Vagina (tissue), 2 donors: ENCODE data around the gene SMCO3.

ENCODE experiments used
- CTCF ChIP-seq, 3 experiments: fragments of 450-650 bp in 2 of 3; fragments of 200-600 bp in 1 of 3; sonication (generic) in 1 of 3; IDR thresholded peaks; one replicate each; pipeline ENCODE4 v1.5.1; 2017 to 2019; ENCODE audit warnings: antibody characterized with exemption in 3 of 3, mild to moderate bottlenecking in 2 of 3, moderate library complexity in 2 of 3
- POLR2A ChIP-seq, 2 donors: fragments of 450-650 bp; IDR thresholded peaks; one replicate each; pipeline ENCODE4 v1.6.1; 2017; ENCODE audit warnings: antibody characterized with exemption in 2 of 2, mild to moderate bottlenecking in 2 of 2, moderate library complexity in 2 of 2
- POLR2AphosphoS5 ChIP-seq, 2 donors: sonication (generic); formaldehyde crosslinking; IDR thresholded peaks; one replicate each; pipeline ENCODE4 v1.9.0; 2017; ENCODE audit warnings: antibody characterized with exemption in 2 of 2, mild to moderate bottlenecking in 2 of 2, low read depth in 1 of 2; ENCODE audit not compliant: insufficient read depth in 1 of 2

- TF ChIP-seq CTCF (IDR thresholded peaks at IDR 0.05), result no peak
- TF ChIP-seq POLR2A (IDR thresholded peaks at IDR 0.05), result no peak
- no peak for TF ChIP-seq POLR2AphosphoS5 (IDR thresholded peaks at IDR 0.05; ENCODE audit: insufficient read depth in 1 of 2, low read depth in 1 of 2)
These were observed 25.3 kb upstream of the SMCO3 start for GRCh38 chr12:14839262-14839661.
